CD4-positive, alpha-beta T cell (primary cell): Measurements from ENCODE around the gene REXO1. TPM values are rescaled to one million over a fixed set of nuclear protein-coding genes. Genes with fewer than 3 reads are reported as not detected.

Experiments used
- ATAC-seq: fragments of 200-7000 bp; cut with Tn5 transposase; one replicate; pipeline ENCODE4 v1.10.0; 2022; ENCODE audit warnings: mild to moderate bottlenecking; ENCODE audit not compliant: poor library complexity
- CTCF ChIA-PET: fragments of 350-600 bp; sonication (Branson Sonifier 250); formaldehyde crosslinking; loops from one replicate; lab custom pipeline; 2021; ENCODE audit warnings: antibody characterized with exemption, inconsistent platforms; lab: Charles Lee
- POLR2A ChIA-PET: fragments of 350-600 bp; sonication (Branson Sonifier 250); formaldehyde crosslinking; loops from one replicate; lab custom pipeline; 2021; ENCODE audit warnings: antibody characterized with exemption, inconsistent platforms; lab: Charles Lee
- DNase-seq, 14 experiments: peaks; one replicate each; pipeline ENCODE4 v3.0.0-alpha.2; 2013 to 2020; ENCODE audit warnings: mixed read lengths in 2 of 14
- H3K27ac ChIP-seq, 2 donors: one replicate each; pipeline versions ENCODE4 v1.5.1 to v1.7.0; 2013; ENCODE audit warnings: low read length in 2 of 2, low read depth in 1 of 2, mild to moderate bottlenecking in 1 of 2
- H3K27me3 ChIP-seq, 2 experiments: 1 replicate in 1 of 2; 2 replicates in 1 of 2; pipeline versions ENCODE4 v1.6.1 to v1.7.0; 2013; ENCODE audit warnings: low read length in 2 of 2, control low read depth in 1 of 2, mild to moderate bottlenecking in 1 of 2, moderate library complexity in 1 of 2; ENCODE audit not compliant: insufficient read depth in 2 of 2, control insufficient read depth in 1 of 2
- H3K36me3 ChIP-seq: one replicate; pipeline ENCODE4 v1.6.1; 2013; ENCODE audit warnings: low read length, control low read depth; ENCODE audit not compliant: insufficient read depth
- H3K4me1 ChIP-seq: one replicate; pipeline ENCODE4 v1.6.1; 2013; ENCODE audit warnings: low read length, control low read depth; ENCODE audit not compliant: insufficient read depth
- H3K4me3 ChIP-seq: one replicate; pipeline ENCODE4 v1.5.1; 2013; ENCODE audit warnings: mild to moderate bottlenecking, low read length, moderate library complexity
- H3K9me3 ChIP-seq, 2 experiments: 1 replicate in 1 of 2; 2 replicates in 1 of 2; pipeline versions ENCODE4 v1.6.1 to v1.7.0; 2013; ENCODE audit warnings: low read length in 2 of 2, mild to moderate bottlenecking in 2 of 2, control low read depth in 1 of 2, moderate library complexity in 1 of 2; ENCODE audit not compliant: control insufficient read depth in 1 of 2, insufficient read depth in 1 of 2
- H3K27ac Mint-ChIP-seq: one replicate; pipeline ENCODE4 v1.8.0; 2020; ENCODE audit warnings: mixed read lengths
- H3K27me3 Mint-ChIP-seq: one replicate; pipeline ENCODE4 v1.8.0; 2021; ENCODE audit warnings: mixed read lengths
- H3K36me3 Mint-ChIP-seq: one replicate; pipeline ENCODE4 v1.8.0; 2021; ENCODE audit warnings: low read depth, mixed read lengths
- H3K4me1 Mint-ChIP-seq: one replicate; pipeline ENCODE4 v1.8.0; 2021; ENCODE audit warnings: low read depth, mixed read lengths
- H3K4me3 Mint-ChIP-seq: one replicate; pipeline ENCODE4 v1.8.0; 2020; ENCODE audit warnings: mild to moderate bottlenecking, mixed read lengths
- H3K9me3 Mint-ChIP-seq: one replicate; pipeline ENCODE4 v1.8.0; 2020; ENCODE audit warnings: mixed read lengths
- CTCF ChIP-seq: fragments of 200-600 bp; IDR thresholded peaks from one replicate; pipeline ENCODE4 v1.8.0; 2022; ENCODE audit warnings: antibody characterized with exemption, mild to moderate bottlenecking
- intact Hi-C, 2 experiments: fragments of 100-400 bp; cut with DNase I in 1 of 2; cut with micrococcal nuclease in 1 of 2; formaldehyde crosslinking; loops; one replicate each; pipeline versions ENCODE4 v1.15.1 to v1.9.0; 2023 to 2025; cut with DNase I, micrococcal nuclease
- total RNA-seq, 174 experiments: library from RNA in 2 of 174; stranded (reverse) in 2 of 174; gene quantifications; one replicate each; pipeline ENCODE4 v1.2.3 and lab custom pipeline; 2021 to 2026

REXO1 gene
- total RNA-seq, 2 experiments from 2014 or later = 106 to 114 TPM

- Mint-ChIP-seq H3K4me3 (no peak overlapping the region), H3K27ac (no peak overlapping the region), H3K4me1 (peaks cover 6% of the 10 kb centered on the region), H3K36me3 (peaks cover 55% of the 10 kb centered on the region), H3K27me3 (no peaks in the 10 kb centered on the region), H3K9me3 (no peaks in the 10 kb centered on the region)
- ChIA-PET POLR2A (no interaction called here), CTCF (no interaction called here)
- intact Hi-C loops = no loop called here
- no peak for TF ChIP-seq CTCF
- Histone ChIP-seq H3K27me3 (no peaks in the 10 kb centered on the region), H3K36me3 (peaks cover 70% of the 10 kb centered on the region), H3K4me1 (peaks cover 9% of the 10 kb centered on the region), H3K27ac (no peak overlapping the region), H3K9me3 (no peaks in the 10 kb centered on the region), H3K4me3 (no peak overlapping the region)
- DNase-seq (no peak), ATAC-seq (no peak)
Observed at GRCh38 chr19:1817553-1818179, 30.6 kb downstream of the REXO1 start.

DNA sequence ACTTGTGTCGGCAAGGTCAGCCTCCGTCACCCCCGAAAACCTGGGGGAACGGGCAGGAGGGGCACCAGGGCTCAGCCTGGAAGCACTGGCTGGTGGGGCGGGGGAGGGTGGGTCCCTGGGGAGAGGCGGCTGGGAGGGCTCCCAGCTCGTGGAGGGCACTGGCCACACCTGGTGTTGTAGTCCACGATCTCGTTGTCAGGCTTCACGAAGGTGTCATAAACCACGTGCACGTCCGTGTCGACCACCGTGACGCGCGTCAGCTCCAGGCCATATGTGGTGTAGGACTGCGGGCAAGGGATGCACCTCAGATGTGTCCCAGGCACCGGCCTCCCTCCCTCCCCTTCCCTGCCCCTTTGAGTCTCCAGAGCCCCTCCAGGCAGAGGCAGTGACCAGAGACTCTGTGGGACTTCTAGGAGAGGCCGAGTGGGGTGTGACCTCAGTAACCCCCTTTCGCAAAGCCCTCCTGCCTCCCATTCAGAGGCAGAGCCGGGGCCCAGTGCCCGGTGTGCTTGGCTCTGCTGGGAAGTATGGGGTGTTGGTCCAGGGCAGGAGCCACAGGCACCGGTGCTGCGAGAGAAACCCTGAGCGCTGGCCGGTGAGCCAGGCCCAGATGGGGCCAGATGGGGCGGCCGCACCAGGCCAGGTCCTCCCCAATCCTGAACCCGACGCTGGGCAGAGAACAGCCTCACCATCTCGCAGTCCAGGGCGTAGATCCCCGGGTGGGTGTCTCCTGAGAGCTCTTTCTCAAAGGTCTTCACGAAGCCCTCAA lies 31.6 kb downstream of the REXO1 start:
- peaks cover 11% of the 10 kb centered on the region for H3K4me1 Mint-ChIP-seq
- no peak overlapping the region for H3K27ac Mint-ChIP-seq
- Histone ChIP-seq H3K9me3 (no peaks in the 10 kb centered on the region), H3K36me3 (peaks cover 60% of the 10 kb centered on the region), H3K4me1 (peaks cover 16% of the 10 kb centered on the region), H3K27ac (no peak overlapping the region), H3K27me3 (no peaks in the 10 kb centered on the region), H3K4me3 (no peak overlapping the region)
- no peak for TF ChIP-seq CTCF
- DNase-seq (no peak), ATAC-seq (no peak)
- H3K4me3 Mint-ChIP-seq = no peak overlapping the region
- intact Hi-C loops = no loop called here
- H3K36me3 Mint-ChIP-seq = peaks cover 51% of the 10 kb centered on the region
- CTCF ChIA-PET = no interaction called here
- POLR2A ChIA-PET = no interaction called here
- H3K9me3 Mint-ChIP-seq = no peaks in the 10 kb centered on the region
- no peaks in the 10 kb centered on the region for H3K27me3 Mint-ChIP-seq

GRCh38 chr19:1815605-1816529 lies 32.4 kb downstream of the REXO1 start:
- H3K4me3 ChIP-seq = no peak overlapping the region
- no peaks in the 10 kb centered on the region for H3K9me3 ChIP-seq
- Mint-ChIP-seq H3K27me3 (no peaks in the 10 kb centered on the region), H3K9me3 (no peaks in the 10 kb centered on the region), H3K4me1 (peaks cover 11% of the 10 kb centered on the region), H3K27ac (no peak overlapping the region), H3K4me3 (no peak overlapping the region), H3K36me3 (peaks cover 45% of the 10 kb centered on the region)
- ATAC-seq (no peak), DNase-seq (no peak)
- TF ChIP-seq CTCF = no peak
- intact Hi-C loops = no loop called here
- no peaks in the 10 kb centered on the region for H3K27me3 ChIP-seq
- H3K4me1 ChIP-seq = peaks cover 22% of the 10 kb centered on the region
- CTCF ChIA-PET = no interaction called here
- no peak overlapping the region for H3K27ac ChIP-seq
- POLR2A ChIA-PET = no interaction called here
- H3K36me3 ChIP-seq = peaks cover 54% of the 10 kb centered on the region
